HTR-8/SVneo (cell line): ENCODE results near the gene ANAPC2.

ENCODE experiments used
- DNase-seq: peaks from one replicate; pipeline ENCODE4 v3.0.0; 2011; ENCODE audit warnings: low spot score, mixed read lengths; ENCODE audit not compliant: insufficient read length
- FAIRE-seq: peaks from 2 replicates; lab custom pipeline; 2011; peaks lifted over from hg19 to GRCh38; lab: Jason Lieb, UNC

Gene ANAPC2

GRCh38 chr9:137179761-137180160 is 8.6 kb downstream of the ANAPC2 start:
- DNase-seq = no peak
- FAIRE-seq = no peak

GRCh38 chr9:137178939-137179630 is 9.3 kb downstream of the ANAPC2 start:
- DNase-seq (no peak), FAIRE-seq (no peak)

- FAIRE-seq (no peak), DNase-seq (no peak)
These were observed 10.0 kb downstream of the ANAPC2 start for GRCh38 chr9:137178201-137178938.

- no peak for FAIRE-seq
- no peak for DNase-seq
These were observed 11.8 kb downstream of the ANAPC2 start for GRCh38 chr9:137176302-137177182.

GRCh38 chr9:137175345-137175961 is 12.9 kb downstream of the ANAPC2 start:
- FAIRE-seq (no peak), DNase-seq (no peak)

GRCh38 chr9:137174722-137175293 is 13.6 kb downstream of the ANAPC2 start:
- FAIRE-seq = no peak
- DNase-seq = no peak

- no peak for FAIRE-seq
- DNase-seq = no peak
These were observed 14.3 kb downstream of the ANAPC2 start for GRCh38 chr9:137173796-137174664.

GRCh38 chr9:137172901-137173795 is 15.2 kb downstream of the ANAPC2 start:
- DNase-seq = no peak
- FAIRE-seq = no peak

GRCh38 chr9:137171149-137171900 is 17.0 kb downstream of the ANAPC2 start:
- DNase-seq = no peak

GRCh38 chr9:137170486-137171148 is 17.7 kb downstream of the ANAPC2 start:
- FAIRE-seq (no peak), DNase-seq (no peak)

More at GRCh38 chr9:137171149-137171900, 17.0 kb downstream of the ANAPC2 start:
- no peak for FAIRE-seq

- FAIRE-seq (no peak), DNase-seq (no peak)
These were observed 18.4 kb downstream of the ANAPC2 start, which contains the start of gene LRRC26 for GRCh38 chr9:137169896-137170358. TSS of gene LRRC26 (minus strand) at chr9:137170051. CDS start at chr9:137169943, 108 bp downstream.

- DNase-seq (peak; percentile 60), FAIRE-seq (no peak)
These were observed 19.2 kb downstream of the ANAPC2 start for GRCh38 chr9:137168904-137169856.

GRCh38 chr9:137168573-137168903 is 19.8 kb downstream of the ANAPC2 start:
- DNase-seq (no peak), FAIRE-seq (no peak)

- FAIRE-seq = no peak
- peak; percentile 46 for DNase-seq
These were observed 20.4 kb downstream of the ANAPC2 start for GRCh38 chr9:137167747-137168572.

GRCh38 chr9:137167277-137167746 is 21.0 kb downstream of the ANAPC2 start:
- FAIRE-seq = no peak
- no peak for DNase-seq
